CD4-positive, alpha-beta T cell (primary cell): ENCODE results near the gene CELF4. TPM values are rescaled to one million over a fixed set of nuclear protein-coding genes. Genes with fewer than 3 reads are reported as not detected.

Source experiments
- ATAC-seq: fragments of 200-7000 bp; cut with Tn5 transposase; one replicate; pipeline ENCODE4 v1.10.0; 2022; ENCODE audit warnings: mild to moderate bottlenecking; ENCODE audit not compliant: poor library complexity
- CTCF ChIA-PET: fragments of 350-600 bp; sonication (Branson Sonifier 250); formaldehyde crosslinking; loops from one replicate; lab custom pipeline; 2021; ENCODE audit warnings: antibody characterized with exemption, inconsistent platforms; lab: Charles Lee
- POLR2A ChIA-PET: fragments of 350-600 bp; sonication (Branson Sonifier 250); formaldehyde crosslinking; loops from one replicate; lab custom pipeline; 2021; ENCODE audit warnings: antibody characterized with exemption, inconsistent platforms; lab: Charles Lee
- DNase-seq, 14 experiments: peaks; one replicate each; pipeline ENCODE4 v3.0.0-alpha.2; 2013 to 2020; ENCODE audit warnings: mixed read lengths in 2 of 14
- H3K27ac ChIP-seq, 2 donors: one replicate each; pipeline versions ENCODE4 v1.5.1 to v1.7.0; 2013; ENCODE audit warnings: low read length in 2 of 2, low read depth in 1 of 2, mild to moderate bottlenecking in 1 of 2
- H3K27me3 ChIP-seq, 2 experiments: 1 replicate in 1 of 2; 2 replicates in 1 of 2; pipeline versions ENCODE4 v1.6.1 to v1.7.0; 2013; ENCODE audit warnings: low read length in 2 of 2, control low read depth in 1 of 2, mild to moderate bottlenecking in 1 of 2, moderate library complexity in 1 of 2; ENCODE audit not compliant: insufficient read depth in 2 of 2, control insufficient read depth in 1 of 2
- H3K36me3 ChIP-seq: one replicate; pipeline ENCODE4 v1.6.1; 2013; ENCODE audit warnings: low read length, control low read depth; ENCODE audit not compliant: insufficient read depth
- H3K4me1 ChIP-seq: one replicate; pipeline ENCODE4 v1.6.1; 2013; ENCODE audit warnings: low read length, control low read depth; ENCODE audit not compliant: insufficient read depth
- H3K4me3 ChIP-seq: one replicate; pipeline ENCODE4 v1.5.1; 2013; ENCODE audit warnings: mild to moderate bottlenecking, low read length, moderate library complexity
- H3K9me3 ChIP-seq, 2 experiments: 1 replicate in 1 of 2; 2 replicates in 1 of 2; pipeline versions ENCODE4 v1.6.1 to v1.7.0; 2013; ENCODE audit warnings: low read length in 2 of 2, mild to moderate bottlenecking in 2 of 2, control low read depth in 1 of 2, moderate library complexity in 1 of 2; ENCODE audit not compliant: control insufficient read depth in 1 of 2, insufficient read depth in 1 of 2
- H3K27ac Mint-ChIP-seq: one replicate; pipeline ENCODE4 v1.8.0; 2020; ENCODE audit warnings: mixed read lengths
- H3K27me3 Mint-ChIP-seq: one replicate; pipeline ENCODE4 v1.8.0; 2021; ENCODE audit warnings: mixed read lengths
- H3K36me3 Mint-ChIP-seq: one replicate; pipeline ENCODE4 v1.8.0; 2021; ENCODE audit warnings: low read depth, mixed read lengths
- H3K4me1 Mint-ChIP-seq: one replicate; pipeline ENCODE4 v1.8.0; 2021; ENCODE audit warnings: low read depth, mixed read lengths
- H3K4me3 Mint-ChIP-seq: one replicate; pipeline ENCODE4 v1.8.0; 2020; ENCODE audit warnings: mild to moderate bottlenecking, mixed read lengths
- H3K9me3 Mint-ChIP-seq: one replicate; pipeline ENCODE4 v1.8.0; 2020; ENCODE audit warnings: mixed read lengths
- intact Hi-C, 2 experiments: fragments of 100-400 bp; cut with DNase I in 1 of 2; cut with micrococcal nuclease in 1 of 2; formaldehyde crosslinking; loops; one replicate each; pipeline versions ENCODE4 v1.15.1 to v1.9.0; 2023 to 2025; cut with DNase I, micrococcal nuclease
- total RNA-seq, 174 experiments: library from RNA in 2 of 174; stranded (reverse) in 2 of 174; gene quantifications; one replicate each; pipeline ENCODE4 v1.2.3 and lab custom pipeline; 2021 to 2026
- TF ChIP-seq, protein P1 (sequence below): fragments of 200-600 bp; IDR thresholded peaks from one replicate; pipeline ENCODE4 v1.8.0; 2022; ENCODE audit warnings: antibody characterized with exemption, mild to moderate bottlenecking

The CELF4 gene
- total RNA-seq, 2 experiments from 2014 or later: not detected

DNA sequence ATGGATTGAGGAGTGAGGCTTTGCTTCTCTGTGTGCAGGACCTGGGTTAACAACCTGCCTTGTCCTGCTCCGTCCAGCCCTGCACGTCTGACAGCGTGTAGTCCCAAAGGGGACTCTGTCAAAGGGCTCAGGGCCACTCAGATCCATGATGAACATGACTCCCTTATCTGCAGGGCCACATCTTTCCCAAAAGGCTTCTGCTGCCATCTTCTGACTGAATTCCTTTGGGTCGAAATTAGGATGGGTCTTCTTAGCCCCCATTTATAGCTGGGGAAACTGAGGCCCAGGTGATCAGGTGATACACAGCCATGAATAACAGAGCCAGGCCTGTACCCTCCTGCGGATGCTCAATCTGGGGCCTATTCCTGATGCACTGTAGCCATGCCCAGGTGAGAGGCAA is 109.2 kb downstream of the CELF4 start:
- H3K27ac ChIP-seq: no peak overlapping the region
- no peak overlapping the region for H3K4me3 ChIP-seq
- no peak overlapping the region for H3K4me3 Mint-ChIP-seq
- intact Hi-C loops: loop anchor here in 1 of 2 experiments (10.0 kb wide), 1 partner anchor 58 kb away; no protein-coding TSS in a partner anchor
- DNase-seq: no peak
- TF ChIP-seq, protein P1, sequence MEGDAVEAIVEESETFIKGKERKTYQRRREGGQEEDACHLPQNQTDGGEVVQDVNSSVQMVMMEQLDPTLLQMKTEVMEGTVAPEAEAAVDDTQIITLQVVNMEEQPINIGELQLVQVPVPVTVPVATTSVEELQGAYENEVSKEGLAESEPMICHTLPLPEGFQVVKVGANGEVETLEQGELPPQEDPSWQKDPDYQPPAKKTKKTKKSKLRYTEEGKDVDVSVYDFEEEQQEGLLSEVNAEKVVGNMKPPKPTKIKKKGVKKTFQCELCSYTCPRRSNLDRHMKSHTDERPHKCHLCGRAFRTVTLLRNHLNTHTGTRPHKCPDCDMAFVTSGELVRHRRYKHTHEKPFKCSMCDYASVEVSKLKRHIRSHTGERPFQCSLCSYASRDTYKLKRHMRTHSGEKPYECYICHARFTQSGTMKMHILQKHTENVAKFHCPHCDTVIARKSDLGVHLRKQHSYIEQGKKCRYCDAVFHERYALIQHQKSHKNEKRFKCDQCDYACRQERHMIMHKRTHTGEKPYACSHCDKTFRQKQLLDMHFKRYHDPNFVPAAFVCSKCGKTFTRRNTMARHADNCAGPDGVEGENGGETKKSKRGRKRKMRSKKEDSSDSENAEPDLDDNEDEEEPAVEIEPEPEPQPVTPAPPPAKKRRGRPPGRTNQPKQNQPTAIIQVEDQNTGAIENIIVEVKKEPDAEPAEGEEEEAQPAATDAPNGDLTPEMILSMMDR: no peak
- peaks cover 0 to 10% of the 10 kb centered on the region in 2 experiments for H3K9me3 ChIP-seq
- POLR2A ChIA-PET: no interaction called here
- no peaks in the 10 kb centered on the region for H3K36me3 Mint-ChIP-seq
- H3K9me3 Mint-ChIP-seq: no peaks in the 10 kb centered on the region
- H3K4me1 Mint-ChIP-seq: no peaks in the 10 kb centered on the region
- no peak for ATAC-seq
- CTCF ChIA-PET: no interaction called here
- no peak overlapping the region for H3K27ac Mint-ChIP-seq
- H3K36me3 ChIP-seq: no peaks in the 10 kb centered on the region
- no peaks in the 10 kb centered on the region for H3K27me3 ChIP-seq
- H3K27me3 Mint-ChIP-seq: no peaks in the 10 kb centered on the region
- H3K4me1 ChIP-seq: no peaks in the 10 kb centered on the region

DNA sequence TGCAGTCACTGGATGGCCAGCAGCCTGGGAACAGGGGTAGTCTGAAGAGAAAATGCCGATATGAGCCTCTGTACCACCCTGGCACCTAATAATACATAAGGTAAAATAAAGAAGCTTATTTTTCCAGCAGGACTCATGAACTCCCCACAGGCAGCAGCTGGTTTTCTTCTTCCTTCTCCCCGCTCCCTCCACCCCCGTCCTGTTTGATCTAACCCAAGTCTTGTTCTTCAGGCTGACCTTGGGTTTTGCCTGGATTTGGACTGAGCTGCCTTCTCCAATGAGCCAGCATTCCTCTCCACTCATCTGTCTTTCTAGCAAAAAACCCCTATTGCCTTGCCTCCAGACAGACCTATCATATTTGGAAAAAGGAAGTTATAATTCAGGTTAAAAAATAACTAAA is 111.8 kb downstream of the CELF4 start:
- H3K36me3 Mint-ChIP-seq: no peaks in the 10 kb centered on the region
- Histone ChIP-seq H3K27ac (no peak overlapping the region), H3K9me3 (peaks cover 0 to 12% of the 10 kb centered on the region in 2 experiments), H3K27me3 (no peaks in the 10 kb centered on the region), H3K36me3 (no peaks in the 10 kb centered on the region), H3K4me3 (no peak overlapping the region), H3K4me1 (no peaks in the 10 kb centered on the region)
- no peak for DNase-seq
- H3K9me3 Mint-ChIP-seq: no peaks in the 10 kb centered on the region
- intact Hi-C loops: loop anchor here in 1 of 2 experiments (10.0 kb wide), 1 partner anchor 61 kb away; no protein-coding TSS in a partner anchor
- ATAC-seq: no peak
- no peak overlapping the region for H3K27ac Mint-ChIP-seq
- ChIA-PET POLR2A (no interaction called here), CTCF (no interaction called here)
- H3K27me3 Mint-ChIP-seq: peaks cover 5% of the 10 kb centered on the region
- TF ChIP-seq, protein P1: no peak
- H3K4me1 Mint-ChIP-seq: no peaks in the 10 kb centered on the region
- no peak overlapping the region for H3K4me3 Mint-ChIP-seq

DNA sequence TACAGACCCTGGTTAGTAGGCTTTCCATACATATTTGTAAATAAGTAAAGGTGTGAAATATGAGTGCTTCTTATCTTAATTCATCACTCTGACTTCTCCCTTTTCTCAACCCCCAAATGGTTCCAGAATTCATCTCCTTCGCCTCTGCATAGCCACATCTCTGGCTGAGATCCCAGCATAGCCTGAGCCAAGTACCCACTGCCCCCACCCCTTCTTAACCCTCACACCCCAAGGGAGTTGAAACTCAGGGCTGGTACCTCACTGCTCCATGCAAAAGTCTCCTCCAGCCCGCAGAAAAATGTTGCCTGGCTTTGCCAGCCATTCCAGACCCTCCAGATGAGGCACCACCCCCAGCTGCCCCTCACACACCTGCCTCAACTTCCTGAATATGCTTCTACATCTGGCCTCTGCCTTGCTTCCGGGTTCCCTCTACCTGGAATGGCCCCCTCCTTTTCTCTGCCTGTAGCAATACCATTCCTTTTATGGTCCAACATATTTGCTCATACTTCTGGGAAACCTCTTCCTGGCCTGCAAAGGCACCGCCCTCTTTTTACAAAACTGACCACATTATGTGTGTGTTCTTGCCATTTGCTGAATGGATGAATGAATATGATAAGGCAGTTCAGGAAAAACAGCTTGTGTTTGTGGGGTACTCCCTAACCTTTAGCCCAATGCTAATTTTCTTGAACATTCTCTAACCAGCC is 112.8 kb downstream of the CELF4 start:
- H3K27ac Mint-ChIP-seq: no peak overlapping the region
- no peak overlapping the region for H3K4me3 ChIP-seq
- no peaks in the 10 kb centered on the region for H3K27me3 ChIP-seq
- no peaks in the 10 kb centered on the region for H3K9me3 Mint-ChIP-seq
- peaks cover 0 to 19% of the 10 kb centered on the region in 2 experiments for H3K9me3 ChIP-seq
- no peaks in the 10 kb centered on the region for H3K36me3 ChIP-seq
- TF ChIP-seq, protein P1: no peak
- no peak for DNase-seq
- H3K4me3 Mint-ChIP-seq: no peak overlapping the region
- H3K4me1 ChIP-seq: no peaks in the 10 kb centered on the region
- no peak for ATAC-seq
- intact Hi-C loops: loop anchor here in 1 of 2 experiments (10.0 kb wide), 1 partner anchor 62 kb away; no protein-coding TSS in a partner anchor
- H3K4me1 Mint-ChIP-seq: no peaks in the 10 kb centered on the region
- ChIA-PET CTCF (no interaction called here), POLR2A (no interaction called here)
- no peaks in the 10 kb centered on the region for H3K36me3 Mint-ChIP-seq
- H3K27me3 Mint-ChIP-seq: peaks cover 5% of the 10 kb centered on the region
- H3K27ac ChIP-seq: no peak overlapping the region
